ENCODE data around the gene FCN3.

GRCh38 chr1:27397749-27398148 lies 23.1 kb upstream of the FCN3 start:
- TF ChIP-seq, protein P1, sequence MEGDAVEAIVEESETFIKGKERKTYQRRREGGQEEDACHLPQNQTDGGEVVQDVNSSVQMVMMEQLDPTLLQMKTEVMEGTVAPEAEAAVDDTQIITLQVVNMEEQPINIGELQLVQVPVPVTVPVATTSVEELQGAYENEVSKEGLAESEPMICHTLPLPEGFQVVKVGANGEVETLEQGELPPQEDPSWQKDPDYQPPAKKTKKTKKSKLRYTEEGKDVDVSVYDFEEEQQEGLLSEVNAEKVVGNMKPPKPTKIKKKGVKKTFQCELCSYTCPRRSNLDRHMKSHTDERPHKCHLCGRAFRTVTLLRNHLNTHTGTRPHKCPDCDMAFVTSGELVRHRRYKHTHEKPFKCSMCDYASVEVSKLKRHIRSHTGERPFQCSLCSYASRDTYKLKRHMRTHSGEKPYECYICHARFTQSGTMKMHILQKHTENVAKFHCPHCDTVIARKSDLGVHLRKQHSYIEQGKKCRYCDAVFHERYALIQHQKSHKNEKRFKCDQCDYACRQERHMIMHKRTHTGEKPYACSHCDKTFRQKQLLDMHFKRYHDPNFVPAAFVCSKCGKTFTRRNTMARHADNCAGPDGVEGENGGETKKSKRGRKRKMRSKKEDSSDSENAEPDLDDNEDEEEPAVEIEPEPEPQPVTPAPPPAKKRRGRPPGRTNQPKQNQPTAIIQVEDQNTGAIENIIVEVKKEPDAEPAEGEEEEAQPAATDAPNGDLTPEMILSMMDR (IDR thresholded peaks at IDR 0.05 in 2 of 3, conservative IDR thresholded peaks at IDR 0.05 in 1 of 3; ENCODE audit: insufficient read depth in 2 of 3, low read depth in 1 of 3, low read length in 3 of 3) = no peak
- TF ChIP-seq ZNF282 (CRISPR knock-in tag; IDR thresholded peaks at IDR 0.05) (no peak), NBN (IDR thresholded peaks at IDR 0.05; ENCODE audit: low read depth) (no peak)
